ENCODE results near the gene TNFRSF8. TPM values are rescaled to one million over a fixed set of nuclear protein-coding genes. Genes with fewer than 3 reads are reported as not detected.
A peak's percentile ranks its signal among the peaks of the same experiment; 100 is the strongest.

The TNFRSF8 gene
- total and polyA plus RNA-seq, 8 donors = 0.11 to 2.8 (median 0.21) TPM

- no peaks in the 10 kb centered on the region for H3K36me3 ChIP-seq
- no peaks in the 10 kb centered on the region for H3K27me3 ChIP-seq
- no peaks in the 10 kb centered on the region for H3K9me3 ChIP-seq
- peaks cover 11 to 84% of the 10 kb centered on the region in 2 donors for H3K4me1 ChIP-seq
- H3K4me3 ChIP-seq = no peak overlapping the region
- H3K27ac ChIP-seq = no peak overlapping the region
- DNase-seq (no peak), ATAC-seq (no peak)
- intact Hi-C loops (cut with DNase I) = no loop called here
- no peak for TF ChIP-seq CTCF (IDR thresholded peaks at IDR 0.05)
These were observed 76.9 kb downstream of the TNFRSF8 start for GRCh38 chr1:12140016-12140415.

GRCh38 chr1:12140515-12141162 lies 77.5 kb downstream of the TNFRSF8 start:
- Histone ChIP-seq H3K27me3 (no peaks in the 10 kb centered on the region), H3K27ac (no peak overlapping the region), H3K4me3 (no peak overlapping the region), H3K9me3 (no peaks in the 10 kb centered on the region), H3K4me1 (peaks cover 11 to 86% of the 10 kb centered on the region in 2 donors), H3K36me3 (no peaks in the 10 kb centered on the region)
- DNase-seq = peak in 2 of 4 donors; percentile 34 to 55
- intact Hi-C loops (cut with DNase I) = no loop called here
- TF ChIP-seq CTCF (IDR thresholded peaks at IDR 0.05) = no peak
- ATAC-seq = no peak

GRCh38 chr1:12141163-12141850 lies 78.2 kb downstream of the TNFRSF8 start:
- no peak for TF ChIP-seq CTCF (IDR thresholded peaks at IDR 0.05)
- Histone ChIP-seq H3K27me3 (no peaks in the 10 kb centered on the region), H3K4me3 (no peak overlapping the region), H3K27ac (peak overlapping the region in 1 of 2 donors; percentile 98), H3K36me3 (no peaks in the 10 kb centered on the region), H3K4me1 (peaks cover 11 to 86% of the 10 kb centered on the region in 2 donors), H3K9me3 (no peaks in the 10 kb centered on the region)
- intact Hi-C loops (cut with DNase I) = no loop called here
- ATAC-seq (no peak), DNase-seq (peak in 2 of 4 donors; percentile 27 to 56)

- ATAC-seq = no peak
- H3K27ac ChIP-seq = peak overlapping the region; percentile 72 to 98
These were observed 79.2 kb downstream of the TNFRSF8 start for GRCh38 chr1:12142141-12142823.

More at GRCh38 chr1:12142141-12142823, 79.2 kb downstream of the TNFRSF8 start:
- no peak for DNase-seq
- Histone ChIP-seq H3K4me1 (peaks cover 11 to 88% of the 10 kb centered on the region in 2 donors), H3K27me3 (no peaks in the 10 kb centered on the region), H3K36me3 (no peaks in the 10 kb centered on the region), H3K9me3 (no peaks in the 10 kb centered on the region), H3K4me3 (no peak overlapping the region)
- TF ChIP-seq CTCF (IDR thresholded peaks at IDR 0.05) = no peak
- intact Hi-C loops (cut with DNase I) = no loop called here
